ENCODE data around the gene EFNA2.

GRCh38 chr19:1239796-1240737, 45.6 kb upstream of the EFNA2 start:
- TF ChIP-seq CTCF (IDR thresholded peaks at IDR 0.05) (no peak), POLR2A (IDR thresholded peaks at IDR 0.05) (no peak)
